GM03348 (cell line): ENCODE data around the gene KIF27.
"Not testable (repeated sequence)": the region's sequence is repeated elsewhere in the genome, so short reads cannot be mapped to it uniquely, and the experiment has no call there.

ENCODE experiments used
- DNase-seq: peaks from one replicate; pipeline ENCODE4 v3.0.0; 2012; ENCODE audit warnings: low spot score

The KIF27 gene, protein sequence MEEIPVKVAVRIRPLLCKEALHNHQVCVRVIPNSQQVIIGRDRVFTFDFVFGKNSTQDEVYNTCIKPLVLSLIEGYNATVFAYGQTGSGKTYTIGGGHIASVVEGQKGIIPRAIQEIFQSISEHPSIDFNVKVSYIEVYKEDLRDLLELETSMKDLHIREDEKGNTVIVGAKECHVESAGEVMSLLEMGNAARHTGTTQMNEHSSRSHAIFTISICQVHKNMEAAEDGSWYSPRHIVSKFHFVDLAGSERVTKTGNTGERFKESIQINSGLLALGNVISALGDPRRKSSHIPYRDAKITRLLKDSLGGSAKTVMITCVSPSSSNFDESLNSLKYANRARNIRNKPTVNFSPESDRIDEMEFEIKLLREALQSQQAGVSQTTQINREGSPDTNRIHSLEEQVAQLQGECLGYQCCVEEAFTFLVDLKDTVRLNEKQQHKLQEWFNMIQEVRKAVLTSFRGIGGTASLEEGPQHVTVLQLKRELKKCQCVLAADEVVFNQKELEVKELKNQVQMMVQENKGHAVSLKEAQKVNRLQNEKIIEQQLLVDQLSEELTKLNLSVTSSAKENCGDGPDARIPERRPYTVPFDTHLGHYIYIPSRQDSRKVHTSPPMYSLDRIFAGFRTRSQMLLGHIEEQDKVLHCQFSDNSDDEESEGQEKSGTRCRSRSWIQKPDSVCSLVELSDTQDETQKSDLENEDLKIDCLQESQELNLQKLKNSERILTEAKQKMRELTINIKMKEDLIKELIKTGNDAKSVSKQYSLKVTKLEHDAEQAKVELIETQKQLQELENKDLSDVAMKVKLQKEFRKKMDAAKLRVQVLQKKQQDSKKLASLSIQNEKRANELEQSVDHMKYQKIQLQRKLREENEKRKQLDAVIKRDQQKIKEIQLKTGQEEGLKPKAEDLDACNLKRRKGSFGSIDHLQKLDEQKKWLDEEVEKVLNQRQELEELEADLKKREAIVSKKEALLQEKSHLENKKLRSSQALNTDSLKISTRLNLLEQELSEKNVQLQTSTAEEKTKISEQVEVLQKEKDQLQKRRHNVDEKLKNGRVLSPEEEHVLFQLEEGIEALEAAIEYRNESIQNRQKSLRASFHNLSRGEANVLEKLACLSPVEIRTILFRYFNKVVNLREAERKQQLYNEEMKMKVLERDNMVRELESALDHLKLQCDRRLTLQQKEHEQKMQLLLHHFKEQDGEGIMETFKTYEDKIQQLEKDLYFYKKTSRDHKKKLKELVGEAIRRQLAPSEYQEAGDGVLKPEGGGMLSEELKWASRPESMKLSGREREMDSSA (N-terminal part only)

DNA sequence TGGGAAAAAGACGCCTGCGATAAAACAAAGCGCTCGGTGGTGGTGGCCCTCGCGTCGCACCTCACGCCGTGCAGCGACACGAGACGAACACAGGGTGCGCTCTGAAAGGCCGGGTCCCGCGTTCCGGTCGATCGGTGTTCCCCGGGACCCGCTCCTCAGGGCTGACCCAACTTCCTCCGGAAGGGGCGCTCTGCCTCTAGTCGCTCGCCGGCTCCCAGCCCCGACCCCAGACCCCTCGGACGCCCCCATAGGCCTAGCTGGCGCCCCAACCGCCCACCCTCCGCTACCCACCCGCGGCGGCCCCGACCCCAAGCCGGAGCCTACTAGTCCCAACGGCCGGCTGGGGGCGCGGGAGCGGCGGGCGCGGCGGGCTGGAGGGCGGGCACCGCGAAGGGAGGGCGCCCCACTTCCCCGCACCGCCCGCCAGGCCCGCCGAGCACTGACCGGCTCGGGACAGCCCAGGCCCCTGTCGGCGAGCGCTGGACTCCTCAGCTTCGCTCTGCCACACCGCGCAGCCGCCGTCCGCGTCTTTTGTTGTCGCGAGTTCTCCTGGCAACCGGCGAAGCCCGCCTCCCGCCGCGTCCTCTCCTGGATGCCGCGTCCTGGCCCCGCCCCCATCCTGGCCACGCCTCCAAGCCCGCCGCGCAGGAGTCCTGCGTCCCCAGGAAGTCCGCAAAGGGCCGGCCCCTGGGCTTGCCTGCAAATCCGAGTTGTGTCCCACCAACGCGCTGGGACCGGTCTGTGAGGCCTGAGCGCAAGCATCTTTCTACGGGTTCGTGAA is at the start of gene KIF27:
KIF27 (minus strand) TSS at position 506 of the 781 bp plus-strand sequence. CDS start 5,841 bp downstream, outside the sequence.
- DNase-seq = peak; percentile 98

DNA sequence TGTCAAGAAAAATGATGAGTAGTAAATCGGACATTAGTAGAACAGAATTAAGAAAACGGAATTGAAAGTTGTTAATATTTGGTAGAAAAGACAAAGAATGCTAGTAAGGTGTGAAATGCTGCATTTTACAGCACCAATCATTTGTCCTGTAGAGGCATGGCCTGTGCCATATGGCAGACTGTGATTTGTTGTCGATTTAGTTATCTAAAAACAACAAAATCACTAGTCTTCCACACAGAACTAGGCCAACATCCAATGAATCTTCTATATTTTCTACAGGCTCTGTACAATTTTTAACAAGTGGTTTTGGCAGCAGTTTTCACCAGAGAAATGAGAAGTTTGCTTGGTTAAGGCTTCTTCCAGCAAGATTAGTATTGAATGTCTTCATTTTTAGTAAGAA is 48.4 kb upstream of the KIF27 start:
- DNase-seq = no peak

DNA sequence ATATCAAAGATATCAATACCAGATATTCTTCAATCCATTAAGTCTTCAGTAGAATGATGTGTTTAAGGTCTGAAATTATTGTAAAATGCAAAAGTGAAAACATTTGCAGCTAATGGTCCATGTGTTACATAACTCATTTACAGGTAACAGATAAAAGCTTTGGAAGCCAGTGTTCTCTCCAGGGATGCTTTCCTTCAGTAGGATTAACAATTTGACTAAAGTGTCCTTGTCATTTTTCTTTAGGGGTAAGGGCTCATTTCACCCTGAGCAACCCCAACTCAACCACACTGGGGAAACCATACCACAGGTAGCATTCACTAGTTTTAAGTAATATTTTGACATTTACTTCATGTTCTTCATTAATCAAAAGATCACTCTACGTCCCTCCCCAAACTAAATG is 45.8 kb upstream of the KIF27 start:
- no peak for DNase-seq

DNA sequence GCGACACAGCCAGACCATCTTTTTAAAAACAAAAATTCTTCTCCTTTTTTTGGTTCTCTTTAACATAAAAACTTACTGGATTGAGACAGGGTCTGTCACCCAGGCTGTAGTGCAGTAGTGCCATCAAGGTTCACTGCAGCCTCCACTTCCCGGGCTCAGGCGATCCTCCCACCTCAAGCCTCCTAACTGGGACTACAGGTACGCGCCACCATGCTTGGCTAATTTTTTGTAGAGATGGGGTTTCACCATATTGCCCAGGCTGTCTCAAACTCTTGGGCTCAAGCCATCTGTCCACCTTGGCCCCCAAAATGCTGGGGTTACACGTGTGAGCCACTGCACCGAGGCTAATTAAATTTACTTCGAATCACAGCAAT is 45.0 kb upstream of the KIF27 start:
- no peak for DNase-seq

DNA sequence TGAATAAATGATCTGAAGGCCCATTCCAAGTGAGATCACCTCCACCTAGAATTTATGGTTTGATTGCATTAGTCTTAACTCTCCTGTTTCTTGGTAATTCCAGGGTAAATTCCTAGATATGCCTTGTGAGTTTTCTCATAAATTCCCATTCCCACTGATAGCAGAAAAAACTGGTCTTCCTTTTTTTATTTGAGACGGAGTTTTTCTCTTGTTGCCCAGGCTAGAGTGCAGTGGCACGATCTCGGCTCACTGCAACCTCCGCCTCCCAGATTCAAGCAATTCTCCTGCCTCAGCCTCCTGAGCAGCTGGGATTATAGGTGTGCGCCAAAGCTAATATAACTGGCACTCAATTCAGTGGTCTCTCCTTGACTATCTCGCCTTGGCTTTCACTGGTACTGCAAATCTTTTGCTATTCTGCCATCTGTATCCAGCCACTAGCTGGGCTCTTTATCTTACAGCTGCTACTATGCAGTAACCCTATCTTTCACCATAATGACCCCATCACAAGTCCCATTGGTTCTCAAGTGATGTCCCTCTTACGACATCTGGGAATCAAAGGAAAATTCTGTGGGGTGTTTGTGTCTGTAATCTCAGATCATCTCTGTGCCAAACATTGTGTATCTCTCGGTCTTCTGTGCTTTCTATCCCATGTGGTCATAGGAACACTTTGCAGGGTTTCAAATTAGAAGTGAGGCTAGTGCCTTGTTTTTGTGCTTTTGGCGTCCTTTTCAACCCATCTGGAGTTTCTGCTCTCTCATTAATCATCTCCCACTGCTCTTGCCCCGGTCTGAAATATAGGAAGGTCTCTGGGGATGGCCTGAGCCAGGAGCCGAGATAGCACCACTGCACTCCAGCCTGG is 44.3 kb upstream of the KIF27 start:
- no peak for DNase-seq

DNA sequence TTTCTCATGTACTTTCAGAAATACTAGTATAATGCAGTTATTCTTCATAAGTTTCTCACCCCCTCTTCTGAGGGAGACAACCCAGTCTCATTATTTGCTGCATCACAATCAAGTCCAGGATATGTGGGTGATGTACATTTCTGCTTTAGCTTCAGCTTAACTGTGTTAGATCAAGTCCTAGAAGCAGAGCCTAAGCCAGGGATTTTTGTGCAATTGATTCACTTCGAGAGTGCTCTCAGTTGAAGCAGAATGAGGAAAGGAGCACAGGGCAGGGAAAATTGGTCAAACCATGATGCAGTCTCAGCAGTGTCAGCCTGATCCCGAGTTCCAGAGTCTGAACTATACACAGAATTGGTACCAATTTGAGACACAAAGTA is 43.7 kb upstream of the KIF27 start:
- no peak for DNase-seq

DNA sequence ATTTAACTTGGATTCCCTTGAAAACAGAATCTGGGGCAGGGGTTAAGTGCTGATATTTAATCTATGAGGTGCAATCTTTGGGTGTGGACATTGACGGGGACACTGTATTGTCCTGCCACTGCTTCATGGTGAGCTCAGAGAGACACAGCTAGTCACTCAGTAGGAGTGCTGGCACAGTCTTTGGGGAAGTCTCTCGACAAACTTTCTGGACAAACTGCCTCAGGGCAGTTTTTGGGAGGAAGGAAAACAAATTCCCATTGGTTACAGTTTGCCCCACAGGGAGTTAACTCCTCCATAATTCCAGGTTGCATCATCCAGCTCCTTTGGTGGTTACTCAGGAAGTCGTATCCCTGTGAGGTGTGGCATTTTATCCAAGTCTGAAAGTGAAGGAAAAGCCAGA is 40.9 kb upstream of the KIF27 start:
- DNase-seq = no peak

DNA sequence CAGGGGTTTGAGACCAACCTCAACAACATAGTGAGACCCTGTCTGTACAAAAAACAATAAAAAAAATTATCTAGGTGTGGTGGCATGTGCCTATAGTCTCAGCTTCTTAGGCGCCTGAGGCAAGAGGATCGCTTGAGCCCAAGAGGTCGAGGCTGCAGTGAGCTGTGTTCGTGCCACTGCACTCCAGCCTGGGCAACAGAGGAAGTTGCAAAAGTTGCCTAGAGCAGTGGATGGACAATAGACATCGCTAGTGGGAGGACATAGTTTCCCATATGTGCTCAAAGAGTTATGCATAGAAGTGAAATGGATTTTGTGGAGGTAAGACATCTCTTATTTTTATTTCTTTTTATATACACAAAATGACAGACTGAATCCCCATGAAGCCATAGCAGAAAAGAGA is 39.8 kb upstream of the KIF27 start:
- DNase-seq = no peak

DNA sequence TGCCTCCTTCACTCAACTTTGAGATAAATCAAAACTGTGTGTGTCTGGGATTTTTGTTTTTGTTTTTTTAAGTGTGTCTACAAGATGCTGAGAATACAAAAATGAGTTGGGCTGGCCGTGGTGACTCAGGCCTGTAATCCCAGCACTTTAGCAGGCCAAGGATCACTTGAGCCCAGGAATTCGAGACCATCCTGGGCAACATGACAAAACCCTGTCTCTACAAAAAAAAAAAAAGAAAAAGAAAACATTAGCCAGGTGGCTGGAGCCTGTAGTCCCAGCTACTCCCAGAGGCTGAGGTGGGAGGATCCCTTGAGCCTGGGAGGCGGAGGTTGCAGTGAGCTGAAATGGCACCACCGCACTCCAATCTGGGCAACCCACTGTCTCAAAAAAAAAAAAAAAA is 37.8 kb upstream of the KIF27 start:
- peak; percentile 44 for DNase-seq

DNA sequence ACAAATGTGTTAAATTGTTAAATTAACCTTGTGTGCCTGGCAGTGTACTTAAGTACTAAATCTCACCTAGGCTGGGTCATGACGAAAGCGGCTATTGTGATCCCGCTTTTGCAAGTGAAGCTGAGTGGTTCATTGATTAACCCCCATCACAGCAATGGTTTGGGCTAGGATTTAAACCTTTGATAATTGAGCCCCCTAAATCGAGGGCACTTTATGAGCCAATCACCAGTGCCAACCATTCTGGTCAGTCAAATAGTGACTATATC is 35.9 kb upstream of the KIF27 start:
- DNase-seq = no peak

DNA sequence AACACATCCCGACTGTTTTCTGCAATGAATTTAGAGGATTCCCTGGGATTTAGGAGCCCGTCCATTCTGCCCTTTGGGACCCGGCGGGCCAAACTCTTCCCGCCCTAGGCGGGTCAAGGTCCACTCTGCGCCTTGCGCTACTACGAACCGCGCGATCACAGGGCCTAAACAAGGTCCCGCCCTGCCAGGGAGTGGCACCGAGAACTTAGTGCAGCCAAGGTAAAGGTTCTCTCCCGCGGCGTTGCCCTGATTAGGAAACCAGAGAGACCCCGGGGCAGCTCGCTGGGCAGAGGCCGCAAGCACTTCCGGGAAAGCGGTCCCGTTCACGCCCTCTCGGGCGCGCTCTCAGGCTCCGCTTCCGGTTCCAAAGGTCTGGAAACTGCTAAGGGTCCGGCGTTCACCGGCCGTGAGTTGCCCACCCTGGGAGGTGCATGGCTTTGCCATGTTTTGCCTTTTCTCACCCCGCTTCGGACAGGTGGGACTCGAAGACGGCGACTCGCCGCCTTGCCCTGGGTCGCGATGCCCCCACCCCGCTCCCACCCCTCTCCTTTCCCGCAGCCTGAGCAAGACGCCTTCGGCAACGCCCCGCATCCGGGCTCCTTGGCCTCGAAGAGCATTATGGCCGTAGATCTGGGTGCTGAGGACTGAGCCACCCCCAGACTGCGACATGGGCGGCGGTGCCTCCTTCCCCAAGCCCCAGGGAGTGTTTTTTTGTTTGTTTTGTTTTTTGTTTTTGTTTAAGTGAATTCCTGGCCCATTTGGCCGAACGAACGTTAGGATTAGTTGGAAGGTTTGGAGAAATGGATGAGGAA is 35.4 kb upstream of the KIF27 start:
- DNase-seq = peak; percentile 85

DNA sequence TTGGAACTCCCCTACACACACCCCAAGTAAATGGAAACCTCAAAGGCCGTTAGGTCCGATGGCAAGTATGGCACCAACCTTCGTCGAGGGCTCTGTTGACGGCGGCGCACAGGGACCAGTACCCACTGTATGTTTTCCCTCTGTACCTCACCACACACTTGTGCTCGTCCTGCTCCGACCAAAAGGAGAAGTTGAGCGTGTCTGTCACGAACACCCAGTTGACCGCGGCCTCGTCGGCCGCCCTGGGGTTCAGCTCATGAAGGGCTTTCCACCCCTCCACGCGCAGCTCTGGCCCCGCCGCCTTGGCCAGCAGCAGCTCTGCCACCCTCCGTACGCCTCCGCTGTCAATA is 34.8 kb upstream of the KIF27 start:
- no peak for DNase-seq

DNA sequence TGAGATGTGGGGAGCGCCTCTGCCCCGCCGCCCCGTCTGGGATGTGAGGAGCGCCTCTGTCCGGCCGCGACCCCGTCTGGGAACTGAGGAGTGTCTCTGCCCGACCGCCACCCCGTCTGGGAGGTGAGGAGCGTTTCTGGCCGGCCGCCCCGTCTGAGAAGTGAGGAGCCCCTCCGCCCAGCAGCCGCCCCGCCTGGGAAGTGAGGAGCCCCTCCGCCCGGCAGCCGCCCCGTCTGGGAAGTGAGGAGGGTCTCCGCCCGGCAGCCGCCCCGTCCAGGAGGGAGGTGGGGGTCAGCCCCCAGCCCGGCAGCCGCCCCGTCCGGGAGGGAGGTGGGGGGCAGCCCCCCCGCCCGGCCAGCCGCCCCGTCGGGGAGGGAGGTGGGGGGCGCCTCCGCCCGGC is 26.9 kb upstream of the KIF27 start:
- not testable (repeated sequence) for DNase-seq

DNA sequence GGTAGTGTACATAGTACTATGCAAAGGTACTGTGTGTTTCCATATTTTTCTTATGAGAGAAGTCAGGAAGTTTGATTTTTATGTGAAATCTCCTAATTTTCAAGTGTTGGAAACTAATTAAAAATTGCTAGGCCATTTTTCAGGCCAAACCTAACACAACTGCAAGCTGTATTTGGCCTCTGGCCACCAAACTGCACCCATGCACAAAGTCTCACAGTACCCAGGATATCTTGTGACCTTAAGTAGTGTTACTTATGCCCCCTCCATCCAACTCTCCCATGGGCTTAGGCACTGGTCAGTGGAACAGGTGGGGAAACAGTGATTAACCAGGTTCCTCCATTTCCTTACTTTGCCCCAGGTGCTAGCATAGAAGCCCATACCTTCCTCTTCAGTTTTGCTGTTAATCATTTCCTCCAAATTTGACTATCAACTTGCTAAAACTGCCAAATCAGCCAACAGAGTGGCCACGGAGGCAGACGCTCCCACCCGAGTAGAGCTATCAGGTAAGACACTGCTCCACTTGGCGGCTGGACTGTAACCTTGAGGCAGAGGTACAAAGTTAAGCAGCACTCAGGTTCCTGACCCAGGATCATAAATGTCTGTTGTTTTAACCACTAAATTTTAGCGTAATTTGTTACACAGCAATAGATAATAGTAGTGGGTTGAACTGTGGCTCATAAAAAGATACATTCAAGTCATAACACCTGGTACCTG is 19.5 kb upstream of the KIF27 start:
- DNase-seq = no peak

DNA sequence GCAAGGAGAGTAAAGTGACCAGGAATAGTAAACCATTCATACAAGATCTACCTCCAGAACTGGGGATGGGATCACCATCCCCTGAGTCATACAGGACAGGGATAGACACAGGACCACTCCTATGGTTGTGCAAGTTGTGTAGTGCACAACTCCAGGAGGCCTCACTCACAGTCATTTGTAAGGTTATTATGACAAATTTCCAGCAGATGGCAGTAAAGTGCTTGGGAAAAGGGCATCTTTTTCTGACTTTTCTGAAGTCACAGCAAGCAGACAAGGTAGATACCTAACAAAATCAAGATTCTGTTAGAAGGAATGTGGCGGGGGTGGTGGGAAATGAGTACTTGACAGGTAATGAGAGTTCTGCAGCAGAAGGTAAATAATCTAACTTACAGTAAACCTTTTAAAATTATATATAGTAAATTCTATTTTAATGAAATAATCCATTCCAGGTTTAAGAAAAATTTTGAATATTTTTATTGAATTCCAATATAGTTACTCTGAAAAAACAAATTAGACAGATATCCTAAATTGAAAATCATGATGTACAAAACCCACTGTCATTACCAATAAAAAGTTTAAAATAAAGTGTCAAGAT is 16.7 kb upstream of the KIF27 start:
- DNase-seq = peak; percentile 59

DNA sequence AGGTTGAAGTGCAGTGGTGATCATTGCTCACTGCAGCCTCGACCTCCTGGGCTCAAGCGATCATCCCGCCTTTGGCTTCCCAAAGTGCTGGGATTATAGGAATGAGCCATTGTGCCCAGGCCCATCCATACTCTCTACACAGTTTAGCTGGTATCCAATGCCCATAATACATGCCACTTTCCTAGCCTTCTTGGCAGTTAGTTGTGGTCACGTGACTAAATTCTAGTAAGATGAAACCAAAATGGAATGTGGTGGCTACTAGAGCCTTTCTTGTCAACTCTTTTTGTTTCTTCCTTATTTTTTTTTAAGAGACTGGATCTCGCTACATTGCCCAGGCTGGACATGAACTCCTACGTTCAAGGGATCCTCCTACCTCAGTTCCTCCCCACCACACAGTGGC is 15.3 kb upstream of the KIF27 start:
- DNase-seq = no peak

DNA sequence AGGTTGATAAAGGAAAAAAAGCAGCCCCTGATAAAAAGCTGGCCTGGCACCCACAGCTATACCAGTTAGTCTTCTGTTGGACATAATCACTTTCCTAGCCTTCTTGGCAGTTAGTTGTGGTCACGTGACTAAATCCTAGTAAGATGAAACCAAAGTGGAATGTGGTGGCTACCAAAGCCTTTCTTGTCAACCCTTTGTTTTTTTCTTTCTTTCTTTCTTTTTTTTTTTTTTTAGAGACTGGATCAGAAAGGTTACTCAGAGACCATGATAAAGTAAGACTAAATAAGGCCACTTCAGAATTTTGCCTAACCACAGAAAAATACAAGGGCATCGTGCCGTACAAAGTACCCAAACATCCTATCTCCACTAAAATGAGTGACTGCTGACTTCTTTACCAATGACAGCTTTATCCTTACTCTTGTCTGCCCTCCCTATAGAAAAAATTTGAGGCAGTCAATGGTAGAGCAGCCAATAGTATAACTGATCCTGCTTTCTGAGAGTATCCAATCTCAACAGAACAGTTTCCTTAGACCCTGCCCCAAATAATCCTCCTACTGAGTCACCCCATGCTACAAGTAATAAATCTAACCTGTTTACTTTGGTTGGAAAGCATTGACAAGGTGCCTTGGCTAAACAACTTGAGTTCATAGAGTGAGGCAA is 14.2 kb upstream of the KIF27 start:
- peak; percentile 64 for DNase-seq

DNA sequence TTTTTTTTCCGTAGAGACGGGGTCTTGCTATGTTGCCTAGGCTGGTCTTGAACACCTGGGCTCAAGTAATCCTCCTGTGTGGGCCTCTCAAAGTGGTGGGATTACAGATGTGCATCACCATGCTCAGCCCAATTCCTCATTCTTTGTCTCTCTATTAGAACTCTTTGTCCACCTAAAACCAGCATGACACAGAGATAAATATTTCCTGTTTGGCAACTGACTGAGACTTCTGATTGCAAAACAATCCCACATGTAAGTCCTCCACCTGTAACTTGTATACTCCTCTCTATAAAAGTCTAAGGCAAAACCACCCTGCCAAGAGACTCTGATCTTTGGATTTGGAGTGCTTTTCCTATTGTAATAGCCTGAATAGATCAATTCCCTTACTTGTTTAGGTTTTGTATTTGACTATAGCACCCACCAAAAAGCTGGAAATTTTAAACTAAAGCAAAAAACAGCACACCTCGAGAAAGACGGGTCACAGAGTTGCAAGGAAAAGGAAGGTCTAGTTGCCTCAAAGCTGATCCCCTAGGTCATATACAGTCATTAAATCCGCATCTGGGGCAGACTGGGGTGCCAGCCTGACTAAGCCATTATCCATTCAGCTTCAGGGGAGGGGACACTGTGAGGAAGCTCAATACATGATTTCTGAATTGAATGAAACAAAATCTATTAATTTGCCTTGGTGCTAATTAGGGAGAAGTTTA is 13.5 kb upstream of the KIF27 start:
- peak; percentile 43 for DNase-seq
